Mesothelial cell of epicardium (in vitro differentiated cells): ENCODE results near the gene PNPLA7. TPM values are rescaled to one million over a fixed set of nuclear protein-coding genes. Genes with fewer than 3 reads are reported as not detected.

Experiments used
- DNase-seq, 2 experiments: peaks; one replicate each; pipeline ENCODE4 v3.0.0; 2021; ENCODE audit warnings: low spot score in 2 of 2; ENCODE audit not compliant: unreplicated experiment in 2 of 2
- H3K27ac Mint-ChIP-seq: 2 replicates; pipeline ENCODE4 v1.8.0; 2021; ENCODE audit warnings: mixed read lengths
- H3K27me3 Mint-ChIP-seq: 2 replicates; pipeline ENCODE4 v1.8.0; 2021; ENCODE audit warnings: low read depth, mixed read lengths
- H3K36me3 Mint-ChIP-seq: 2 replicates; pipeline ENCODE4 v1.8.0; 2021; ENCODE audit warnings: mixed read lengths
- H3K4me1 Mint-ChIP-seq: 2 replicates; pipeline ENCODE4 v1.8.0; 2021; ENCODE audit warnings: mixed read lengths
- H3K4me3 Mint-ChIP-seq: 2 replicates; pipeline ENCODE4 v1.8.0; 2021; ENCODE audit warnings: mild to moderate bottlenecking, moderate library complexity, mixed read lengths
- H3K9me3 Mint-ChIP-seq: 2 replicates; pipeline ENCODE4 v1.8.0; 2021; ENCODE audit warnings: mixed read lengths
- CTCF ChIP-seq: fragments of 200-600 bp; sonication (generic); IDR thresholded peaks from one replicate; pipeline ENCODE4 v1.5.0; 2021; ENCODE audit warnings: antibody characterized with exemption; ENCODE audit not compliant: unreplicated experiment
- total RNA-seq: library from RNA; stranded (reverse); gene quantifications from 3 replicates; pipeline ENCODE4 v1.2.1, GENCODE V29; 2021

PNPLA7 gene
- total RNA-seq, 1 donor from 2014 or later, result 5.7 TPM

- Mint-ChIP-seq H3K4me1 (peaks cover 7% of the 10 kb centered on the region), H3K4me3 (no peak overlapping the region), H3K9me3 (no peaks in the 10 kb centered on the region), H3K36me3 (peaks cover 2% of the 10 kb centered on the region), H3K27me3 (no peaks in the 10 kb centered on the region), H3K27ac (no peak overlapping the region)
- no peak for DNase-seq
- TF ChIP-seq CTCF, result no peak
Measured at GRCh38 chr9:137417161-137418021, 132.8 kb downstream of the PNPLA7 start.

- H3K4me1 Mint-ChIP-seq, result no peaks in the 10 kb centered on the region
- no peaks in the 10 kb centered on the region for H3K9me3 Mint-ChIP-seq
- H3K36me3 Mint-ChIP-seq, result peaks cover 2% of the 10 kb centered on the region
- no peak overlapping the region for H3K4me3 Mint-ChIP-seq
- H3K27me3 Mint-ChIP-seq, result no peaks in the 10 kb centered on the region
- DNase-seq, result no peak
- no peak overlapping the region for H3K27ac Mint-ChIP-seq
- TF ChIP-seq CTCF, result no peak
Measured at GRCh38 chr9:137416563-137417151, 133.5 kb downstream of the PNPLA7 start.

GRCh38 chr9:137416006-137416562 is 134.1 kb downstream of the PNPLA7 start:
- Mint-ChIP-seq H3K27ac (no peak overlapping the region), H3K4me1 (no peaks in the 10 kb centered on the region), H3K9me3 (no peaks in the 10 kb centered on the region), H3K4me3 (no peak overlapping the region), H3K27me3 (no peaks in the 10 kb centered on the region), H3K36me3 (peaks cover 2% of the 10 kb centered on the region)
- DNase-seq, result no peak
- TF ChIP-seq CTCF, result no peak

GRCh38 chr9:137415451-137415850 is 134.8 kb downstream of the PNPLA7 start:
- Mint-ChIP-seq H3K36me3 (peaks cover 2% of the 10 kb centered on the region), H3K4me3 (no peak overlapping the region), H3K27me3 (no peaks in the 10 kb centered on the region), H3K9me3 (no peaks in the 10 kb centered on the region), H3K27ac (no peak overlapping the region), H3K4me1 (no peaks in the 10 kb centered on the region)
- no peak for TF ChIP-seq CTCF
- no peak for DNase-seq

GRCh38 chr9:137412431-137412830 is 137.8 kb downstream of the PNPLA7 start:
- peaks cover 2% of the 10 kb centered on the region for H3K36me3 Mint-ChIP-seq
- TF ChIP-seq CTCF, result no peak
- H3K27me3 Mint-ChIP-seq, result no peaks in the 10 kb centered on the region
- H3K27ac Mint-ChIP-seq, result no peak overlapping the region
- H3K4me1 Mint-ChIP-seq, result no peaks in the 10 kb centered on the region
- H3K9me3 Mint-ChIP-seq, result no peaks in the 10 kb centered on the region
- no peak overlapping the region for H3K4me3 Mint-ChIP-seq
- DNase-seq, result no peak
